Measurements from ENCODE around the gene CADPS.

CADPS gene

GRCh38 chr3:62554264-62554799, 320.9 kb downstream of the CADPS start:
- ATAC-seq = peak; percentile 79
- TF ChIP-seq OSR1 (CRISPR knock-in tag; IDR thresholded peaks at IDR 0.05) (no peak), POU6F1 (CRISPR knock-in tag; IDR thresholded peaks at IDR 0.05; ENCODE audit: borderline replicate concordance, low read depth) (no peak), ZNF70 (CRISPR knock-in tag; IDR thresholded peaks at IDR 0.05) (no peak), GLIS3 (CRISPR knock-in tag; IDR thresholded peaks at IDR 0.05) (no peak)

- no peak for TF ChIP-seq TSHZ2 (CRISPR knock-in tag; IDR thresholded peaks at IDR 0.05)
- no peak for TF ChIP-seq OSR1 (CRISPR knock-in tag; IDR thresholded peaks at IDR 0.05)
- TF ChIP-seq ZFP3 (CRISPR knock-in tag; IDR thresholded peaks at IDR 0.05) = no peak
- no peak for TF ChIP-seq GLIS3 (CRISPR knock-in tag; IDR thresholded peaks at IDR 0.05)
- no peak for TF ChIP-seq ZNF8 (CRISPR knock-in tag; IDR thresholded peaks at IDR 0.05)
- TF ChIP-seq ZFP30 (CRISPR knock-in tag; IDR thresholded peaks at IDR 0.05) = no peak
- no peak for TF ChIP-seq PATZ1 (CRISPR knock-in tag; IDR thresholded peaks at IDR 0.05; ENCODE audit: borderline replicate concordance)
- TF ChIP-seq RARB (CRISPR knock-in tag; IDR thresholded peaks at IDR 0.05) = no peak
- TF ChIP-seq ZNF70 (CRISPR knock-in tag; IDR thresholded peaks at IDR 0.05) = no peak
- no peak for TF ChIP-seq POU6F1 (CRISPR knock-in tag; IDR thresholded peaks at IDR 0.05; ENCODE audit: borderline replicate concordance, low read depth)
- no peak for TF ChIP-seq CSRNP3 (CRISPR knock-in tag; IDR thresholded peaks at IDR 0.05)
- no peak for TF ChIP-seq ESRRG (CRISPR knock-in tag; IDR thresholded peaks at IDR 0.05)
- TF ChIP-seq PPARA (CRISPR knock-in tag; IDR thresholded peaks at IDR 0.05; ENCODE audit: borderline replicate concordance) = no peak
- no peak for TF ChIP-seq BACH2 (CRISPR knock-in tag; IDR thresholded peaks at IDR 0.05; ENCODE audit: borderline replicate concordance)
- TF ChIP-seq ZNF565 (CRISPR knock-in tag; conservative IDR thresholded peaks at IDR 0.05; ENCODE audit: low read depth) = no peak
- no peak for TF ChIP-seq CREB5 (CRISPR knock-in tag; IDR thresholded peaks at IDR 0.05; ENCODE audit: low read depth)
- peak; percentile 56 for ATAC-seq
Measured at GRCh38 chr3:62553811-62554210, 321.4 kb downstream of the CADPS start.

- no peak for TF ChIP-seq GLIS3 (CRISPR knock-in tag; IDR thresholded peaks at IDR 0.05)
- TF ChIP-seq ZFP3 (CRISPR knock-in tag; IDR thresholded peaks at IDR 0.05) = no peak
- TF ChIP-seq RARB (CRISPR knock-in tag; IDR thresholded peaks at IDR 0.05) = no peak
- no peak for TF ChIP-seq OSR1 (CRISPR knock-in tag; IDR thresholded peaks at IDR 0.05)
- TF ChIP-seq CSDC2 (CRISPR knock-in tag; IDR thresholded peaks at IDR 0.05) = no peak
- no peak for TF ChIP-seq ARNTL (CRISPR knock-in tag; IDR thresholded peaks at IDR 0.05; ENCODE audit: borderline replicate concordance, low read depth)
- ATAC-seq = no peak
Measured at GRCh38 chr3:62551556-62551955, 323.7 kb downstream of the CADPS start.
